ENCODE results near the gene TIMM10B. TPM values are rescaled to one million over a fixed set of nuclear protein-coding genes. Genes with fewer than 3 reads are reported as not detected.

The TIMM10B gene
- total RNA-seq, 4 donors from 2014 or later: 37.3 to 69.0 (median 47.0) TPM

GRCh38 chr11:6474413-6474792 lies 6.9 kb upstream of the TIMM10B start:
- H3K36me3 ChIP-seq: peaks cover 0 to 33% of the 10 kb centered on the region in 2 donors
- H3K27me3 ChIP-seq: no peaks in the 10 kb centered on the region
- ATAC-seq: no peak
- H3K27ac ChIP-seq: peak overlapping the region; percentile 79 to 98 (median 95)
- no peaks in the 10 kb centered on the region for H3K9me3 ChIP-seq
- peak overlapping the region; percentile 69 to 82 for H3K4me3 ChIP-seq
- peaks cover 0 to 64% (median 15%) of the 10 kb centered on the region in 3 donors for H3K4me1 ChIP-seq
- TF ChIP-seq EP300 (IDR thresholded peaks at IDR 0.05) (no peak), CTCF (IDR thresholded peaks at IDR 0.05) (no peak), POLR2A (IDR thresholded peaks at IDR 0.05) (no peak), POLR2AphosphoS5 (IDR thresholded peaks at IDR 0.05) (no peak)
- 0 to 9% methylated on average over 1 to 3 of the region's 7 CpGs for WGBS, 2 donors (ENCODE audit: low coverage in 1 of 2)

GRCh38 chr11:6474806-6475500 lies 6.3 kb upstream of the TIMM10B start:
- no peaks in the 10 kb centered on the region for H3K27me3 ChIP-seq
- H3K9me3 ChIP-seq: no peaks in the 10 kb centered on the region
- H3K27ac ChIP-seq: peak overlapping the region; percentile 79 to 98 (median 95)
- H3K36me3 ChIP-seq: peaks cover 0 to 38% of the 10 kb centered on the region in 2 donors
- ATAC-seq: no peak
- H3K4me3 ChIP-seq: no peak overlapping the region
- no peak for TF ChIP-seq POLR2A (IDR thresholded peaks at IDR 0.05)
- no peak for TF ChIP-seq CTCF (IDR thresholded peaks at IDR 0.05)
- no peak for TF ChIP-seq POLR2AphosphoS5 (IDR thresholded peaks at IDR 0.05)
- TF ChIP-seq EP300 (IDR thresholded peaks at IDR 0.05): no peak
- WGBS, 2 donors (ENCODE audit: low coverage in 1 of 2): 47 to 83% methylated on average over 1 to 2 of the region's 3 CpGs
- peaks cover 0 to 64% (median 14%) of the 10 kb centered on the region in 3 donors for H3K4me1 ChIP-seq

- Histone ChIP-seq H3K4me1 (peaks cover 0 to 64% (median 21%) of the 10 kb centered on the region in 3 donors), H3K27me3 (no peaks in the 10 kb centered on the region), H3K36me3 (peaks cover 0 to 38% of the 10 kb centered on the region in 2 donors), H3K27ac (peak overlapping the region in 1 of 4 donors; percentile 93), H3K4me3 (no peak overlapping the region), H3K9me3 (no peaks in the 10 kb centered on the region)
- TF ChIP-seq POLR2AphosphoS5 (IDR thresholded peaks at IDR 0.05): no peak
- no peak for TF ChIP-seq EP300 (IDR thresholded peaks at IDR 0.05)
- no peak for TF ChIP-seq POLR2A (IDR thresholded peaks at IDR 0.05)
- no peak for TF ChIP-seq CTCF (IDR thresholded peaks at IDR 0.05)
- WGBS, 2 donors (ENCODE audit: low coverage in 1 of 2): 59% methylated on average over 5 of the region's 5 CpGs; no CpG with 5 or more reads in 1 of the 2 donors
- no peak for ATAC-seq
Measured at GRCh38 chr11:6475936-6476335, 5.4 kb upstream of the TIMM10B start.

GRCh38 chr11:6476571-6476970 lies 4.7 kb upstream of the TIMM10B start:
- Histone ChIP-seq H3K4me3 (no peak overlapping the region), H3K4me1 (peaks cover 0 to 58% (median 21%) of the 10 kb centered on the region in 3 donors), H3K36me3 (peaks cover 0 to 38% of the 10 kb centered on the region in 2 donors), H3K27ac (no peak overlapping the region), H3K27me3 (no peaks in the 10 kb centered on the region), H3K9me3 (no peaks in the 10 kb centered on the region)
- 86% methylated on average over 1 of the region's 4 CpGs; no CpG with 5 or more reads in 1 of the 2 donors for WGBS, 2 donors (ENCODE audit: low coverage in 1 of 2)
- ATAC-seq: no peak
- TF ChIP-seq POLR2A (IDR thresholded peaks at IDR 0.05) (no peak), POLR2AphosphoS5 (IDR thresholded peaks at IDR 0.05) (no peak), CTCF (IDR thresholded peaks at IDR 0.05) (no peak), EP300 (IDR thresholded peaks at IDR 0.05) (no peak)

Data from gastroesophageal sphincter (tissue), 4 donors.